Common myeloid progenitor, CD34-positive (primary cell): ENCODE measurements around the gene OR11H6.
A peak's percentile ranks its signal among the peaks of the same experiment; 100 is the strongest.
"Not testable (repeated sequence)": the region's sequence is repeated elsewhere in the genome, so short reads cannot be mapped to it uniquely, and the experiment has no call there.

Experiments
- CTCF ChIA-PET: fragments of 350-600 bp; sonication (Branson Sonifier 250); formaldehyde crosslinking; loops from one replicate; lab custom pipeline; 2021; ENCODE audit warnings: antibody characterized with exemption; lab: Charles Lee
- POLR2A ChIA-PET: fragments of 350-600 bp; sonication (Branson Sonifier 250); formaldehyde crosslinking; loops from one replicate; lab custom pipeline; 2021; ENCODE audit warnings: antibody characterized with exemption; lab: Charles Lee
- DNase-seq, 3 donors: peaks; one replicate each; pipeline versions ENCODE4 v3.0.0 to v3.0.0-alpha.2; 2013
- H3K27ac ChIP-seq, 2 experiments: 1 replicate in 1 of 2; 2 replicates in 1 of 2; pipeline ENCODE4 v1.7.0; 2013; ENCODE audit warnings: inconsistent platforms in 2 of 2, low read length in 2 of 2, mild to moderate bottlenecking in 2 of 2, low read depth in 1 of 2, moderate library complexity in 1 of 2; ENCODE audit not compliant: severe bottlenecking in 2 of 2, insufficient read depth in 1 of 2, poor library complexity in 1 of 2
- H3K27me3 ChIP-seq, 5 experiments: replicated peaks in 2 of 5; 1 replicate in 3 of 5; 2 replicates in 2 of 5; pipeline versions ENCODE4 v1.6.1 to v1.7.0; 2013; ENCODE audit warnings: low read length in 4 of 5, mild to moderate bottlenecking in 2 of 5, moderate library complexity in 2 of 5, inconsistent platforms in 1 of 5; ENCODE audit not compliant: insufficient read depth in 5 of 5, control insufficient read depth in 4 of 5
- H3K36me3 ChIP-seq, 4 experiments: 1 replicate in 2 of 4; 2 replicates in 2 of 4; pipeline versions ENCODE4 v1.6.1 to v1.7.0; 2013; ENCODE audit warnings: low read length in 3 of 4, control low read depth in 1 of 4, mild to moderate bottlenecking in 1 of 4; ENCODE audit not compliant: control insufficient read depth in 4 of 4, insufficient read depth in 4 of 4
- H3K4me1 ChIP-seq, 4 experiments: 1 replicate in 3 of 4; 2 replicates in 1 of 4; pipeline versions ENCODE4 v1.6.1 to v1.7.1; 2013; ENCODE audit warnings: low read length in 3 of 4, mild to moderate bottlenecking in 3 of 4, control low read depth in 1 of 4, inconsistent platforms in 1 of 4, moderate library complexity in 1 of 4; ENCODE audit not compliant: control insufficient read depth in 4 of 4, insufficient read depth in 4 of 4; ENCODE audit errors: control extremely low read depth in 1 of 4
- H3K4me3 ChIP-seq, 7 experiments: 1 replicate in 4 of 7; 2 replicates in 3 of 7; pipeline versions ENCODE4 v1.5.1 to v1.7.0; 2013; ENCODE audit warnings: mild to moderate bottlenecking in 7 of 7, low read length in 6 of 7, moderate library complexity in 6 of 7, inconsistent platforms in 2 of 7, low read depth in 2 of 7, control low read depth in 1 of 7; ENCODE audit not compliant: insufficient read depth in 4 of 7, control insufficient read depth in 1 of 7; ENCODE audit errors: extremely low read depth in 1 of 7
- H3K9me3 ChIP-seq, 5 experiments: 1 replicate in 4 of 5; 2 replicates in 1 of 5; pipeline versions ENCODE4 v1.6.1 to v1.7.1; 2013; ENCODE audit warnings: low read length in 4 of 5, mild to moderate bottlenecking in 2 of 5, inconsistent platforms in 1 of 5, low read depth in 1 of 5, moderate library complexity in 1 of 5; ENCODE audit not compliant: control insufficient read depth in 4 of 5, insufficient read depth in 2 of 5; ENCODE audit errors: control extremely low read depth in 1 of 5
- WGBS: methylation state at CpG from one replicate; pipeline ENCODE4 v1.1.5; 2013; ENCODE audit not compliant: insufficient coverage; 5-methylcytosine and 5-hydroxymethylcytosine counted together

Gene OR11H6

GRCh38 chr14:20198991-20199390 is 24.5 kb upstream of the OR11H6 start:
- Histone ChIP-seq H3K27ac (no peak overlapping the region), H3K4me3 (no peak overlapping the region), H3K4me1 (no peaks in the 10 kb centered on the region), H3K36me3 (no peaks in the 10 kb centered on the region), H3K27me3 (no peaks in the 10 kb centered on the region), H3K9me3 (no peaks in the 10 kb centered on the region)
- POLR2A ChIA-PET = no interaction called here
- DNase-seq = no peak
- CTCF ChIA-PET = no interaction called here
- 78% methylated on average over 5 of the region's 5 CpGs for WGBS

GRCh38 chr14:20204721-20205120 is 18.8 kb upstream of the OR11H6 start:
- Histone ChIP-seq H3K27me3 (no peaks in the 10 kb centered on the region), H3K9me3 (no peaks in the 10 kb centered on the region), H3K36me3 (no peaks in the 10 kb centered on the region), H3K4me3 (no peak overlapping the region), H3K4me1 (no peaks in the 10 kb centered on the region), H3K27ac (no peak overlapping the region)
- WGBS = 58% methylated on average over 2 of the region's 3 CpGs
- no peak for DNase-seq
- ChIA-PET POLR2A (no interaction called here), CTCF (no interaction called here)

GRCh38 chr14:20209595-20209994 is 13.9 kb upstream of the OR11H6 start:
- H3K4me3 ChIP-seq = no peak overlapping the region
- H3K36me3 ChIP-seq = no peaks in the 10 kb centered on the region
- H3K9me3 ChIP-seq = no peaks in the 10 kb centered on the region
- H3K27ac ChIP-seq = no peak overlapping the region
- no peaks in the 10 kb centered on the region for H3K27me3 ChIP-seq
- POLR2A ChIA-PET = no interaction called here
- CTCF ChIA-PET = no interaction called here
- no peak for DNase-seq
- WGBS = no CpG with 5 or more reads among the region's 2 CpGs
- H3K4me1 ChIP-seq = no peaks in the 10 kb centered on the region

GRCh38 chr14:20212406-20212805 is 11.1 kb upstream of the OR11H6 start:
- POLR2A ChIA-PET, H3K36me3 ChIP-seq, H3K9me3 ChIP-seq, H3K27me3 ChIP-seq, H3K27ac ChIP-seq, CTCF ChIA-PET, DNase-seq, H3K4me1 ChIP-seq, H3K4me3 ChIP-seq: not testable (repeated sequence)
- no CpG with 5 or more reads among the region's 28 CpGs for WGBS

- WGBS = 80% methylated on average over 2 of the region's 2 CpGs
- POLR2A ChIA-PET = no interaction called here
- Histone ChIP-seq H3K27ac (no peak overlapping the region), H3K4me1 (no peaks in the 10 kb centered on the region), H3K9me3 (no peaks in the 10 kb centered on the region), H3K4me3 (no peak overlapping the region), H3K27me3 (peaks cover 0 to 4% (median 0%) of the 10 kb centered on the region in 5 experiments), H3K36me3 (no peaks in the 10 kb centered on the region)
- CTCF ChIA-PET = interaction anchor here (0.7 kb wide), 1 partner anchor 63 kb away, joined by 3 read pairs; no protein-coding TSS in a partner anchor
- DNase-seq = no peak
These were observed 8.3 kb upstream of the OR11H6 start for GRCh38 chr14:20215196-20215595.

GRCh38 chr14:20219033-20219432 is 4.5 kb upstream of the OR11H6 start:
- no peaks in the 10 kb centered on the region for H3K9me3 ChIP-seq
- H3K27me3 ChIP-seq = peaks cover 0 to 4% (median 0%) of the 10 kb centered on the region in 5 experiments
- DNase-seq = peak in 1 of 3 donors; percentile 21
- WGBS = 62% methylated on average over 4 of the region's 4 CpGs
- ChIA-PET CTCF (no interaction called here), POLR2A (no interaction called here)
- H3K4me3 ChIP-seq = no peak overlapping the region
- no peaks in the 10 kb centered on the region for H3K4me1 ChIP-seq
- no peak overlapping the region for H3K27ac ChIP-seq
- H3K36me3 ChIP-seq = no peaks in the 10 kb centered on the region

- POLR2A ChIA-PET = no interaction called here
- Histone ChIP-seq H3K27me3 (peaks cover 0 to 1% (median 0%) of the 10 kb centered on the region in 5 experiments), H3K36me3 (no peaks in the 10 kb centered on the region), H3K4me3 (no peak within 1 kb of the TSS), H3K27ac (no peak within 1 kb of the TSS), H3K4me1 (no peaks in the 10 kb centered on the region), H3K9me3 (peaks cover 0 to 3% (median 0%) of the 10 kb centered on the region in 5 experiments)
- WGBS = no CpG with 5 or more reads among the region's 1 CpG
- CTCF ChIA-PET = no interaction called here
- DNase-seq = no peak
These were observed 5.2 kb downstream of the OR11H6 start, which contains the start of gene OR11H7 for GRCh38 chr14:20228681-20229080. TSS of gene OR11H7 (plus strand) at chr14:20228981.
